Effector memory CD8-positive, alpha-beta T cell (primary cell): ENCODE measurements around the gene DDAH1.

ENCODE experiments used
- ATAC-seq: fragments of 150-1000 bp; cut with Tn5 transposase; replicated peaks from 2 replicates; pipeline ENCODE4 v1.10.0; 2021; ENCODE audit warnings: mild to moderate bottlenecking, moderate library complexity
- DNase-seq, 3 experiments: peaks; one replicate each; pipeline ENCODE4 v3.0.0; 2021
- H3K27ac Mint-ChIP-seq, 2 donors: one replicate each; pipeline ENCODE4 v1.8.0; 2022; ENCODE audit warnings: mild to moderate bottlenecking in 2 of 2, mixed read lengths in 2 of 2, moderate library complexity in 2 of 2
- H3K27me3 Mint-ChIP-seq, 2 donors: one replicate each; pipeline ENCODE4 v1.8.0; 2022; ENCODE audit warnings: mixed read lengths in 2 of 2
- H3K36me3 Mint-ChIP-seq: one replicate; pipeline ENCODE4 v1.8.0; 2022; ENCODE audit warnings: mild to moderate bottlenecking, moderate library complexity, mixed read lengths; ENCODE audit not compliant: insufficient read depth
- H3K4me1 Mint-ChIP-seq, 2 donors: one replicate each; pipeline ENCODE4 v1.8.0; 2022; ENCODE audit warnings: low read depth in 2 of 2, mixed read lengths in 2 of 2
- H3K4me3 Mint-ChIP-seq, 2 donors: one replicate each; pipeline ENCODE4 v1.8.0; 2022; ENCODE audit warnings: mild to moderate bottlenecking in 2 of 2, mixed read lengths in 2 of 2, moderate library complexity in 2 of 2
- H3K9me3 Mint-ChIP-seq, 2 donors: one replicate each; pipeline ENCODE4 v1.8.0; 2022; ENCODE audit warnings: mixed read lengths in 2 of 2

The DDAH1 gene

DNA sequence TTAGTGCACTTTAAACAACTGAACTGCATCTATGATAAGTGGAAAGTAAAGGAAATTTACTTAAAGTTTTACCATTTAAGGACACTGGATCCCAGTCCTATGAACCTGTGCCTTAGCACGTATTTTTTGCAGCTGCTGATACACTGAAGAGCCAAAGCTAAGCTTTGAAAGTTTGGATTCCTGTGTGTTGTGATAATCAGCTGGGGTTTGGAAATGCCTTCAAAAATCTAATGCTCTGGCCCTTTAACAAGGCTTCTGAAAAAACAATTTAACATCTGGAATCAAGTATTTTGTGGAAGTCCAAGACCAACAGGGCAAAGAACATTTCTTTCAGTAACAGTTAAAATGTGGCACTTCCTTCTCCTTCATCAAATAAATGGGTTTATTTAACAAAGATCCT lies 51.8 kb downstream of the DDAH1 start:
- Mint-ChIP-seq H3K36me3 (no peaks in the 10 kb centered on the region), H3K4me1 (no peaks in the 10 kb centered on the region), H3K4me3 (no peak overlapping the region), H3K27me3 (peaks cover 16 to 21% of the 10 kb centered on the region in 2 donors), H3K9me3 (no peaks in the 10 kb centered on the region), H3K27ac (no peak overlapping the region)
- DNase-seq (no peak), ATAC-seq (no peak)

DNA sequence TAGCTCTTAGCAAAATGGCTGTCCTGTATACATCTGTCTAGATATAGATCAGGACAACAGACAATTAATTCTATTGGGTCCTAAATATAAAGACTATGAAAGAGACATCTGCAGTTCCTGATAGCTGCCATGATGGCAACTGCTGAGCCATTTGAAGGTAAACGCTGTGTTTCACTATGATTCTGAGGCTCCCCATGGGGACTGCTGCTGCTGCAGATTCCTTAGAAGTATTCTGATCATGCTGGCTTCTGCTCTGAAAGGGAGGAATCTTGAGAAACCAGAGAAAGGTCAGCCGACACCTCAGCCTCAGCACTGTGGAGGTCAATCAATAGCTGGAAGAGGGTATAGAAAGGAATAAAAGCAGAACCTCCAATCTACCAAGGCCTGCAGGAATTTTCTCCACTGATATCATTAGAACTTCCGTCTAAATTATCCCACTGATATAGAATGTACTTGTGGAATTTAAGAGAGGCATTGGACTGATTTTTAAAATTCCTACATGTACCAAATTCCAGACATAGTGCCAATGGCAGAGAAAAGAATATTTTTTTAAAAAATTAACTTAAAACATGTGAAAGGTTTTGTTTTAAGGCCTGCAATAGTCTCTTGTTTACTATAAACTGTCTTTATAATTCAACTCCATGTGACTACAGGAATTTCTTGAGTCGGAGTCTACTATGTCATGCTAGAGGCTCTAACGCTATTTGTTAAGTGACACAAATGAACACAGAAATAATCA lies 53.2 kb downstream of the DDAH1 start:
- no peak for ATAC-seq
- Mint-ChIP-seq H3K4me3 (no peak overlapping the region), H3K9me3 (no peaks in the 10 kb centered on the region), H3K4me1 (no peaks in the 10 kb centered on the region), H3K36me3 (no peaks in the 10 kb centered on the region), H3K27me3 (peaks cover 11 to 19% of the 10 kb centered on the region in 2 donors), H3K27ac (no peak overlapping the region)
- no peak for DNase-seq

DNA sequence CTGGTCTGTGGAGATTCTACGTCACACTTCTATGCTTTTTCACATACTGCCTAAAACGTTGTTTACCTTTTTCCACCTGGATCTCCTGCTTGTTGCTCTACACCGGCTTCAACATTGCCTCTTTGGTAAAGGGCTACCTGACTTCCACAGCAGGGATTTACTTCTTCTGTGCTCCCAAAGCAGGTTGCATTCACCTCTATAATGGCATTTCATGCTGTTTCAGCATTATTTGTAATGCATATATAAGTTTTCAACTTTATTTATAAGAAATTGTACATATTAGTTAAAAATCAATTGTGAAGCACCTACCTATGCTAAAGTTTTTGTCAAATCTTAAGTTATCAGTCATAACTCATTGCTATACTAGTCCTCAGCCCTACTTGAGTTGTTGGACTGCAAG lies 55.4 kb downstream of the DDAH1 start:
- no peaks in the 10 kb centered on the region for H3K4me1 Mint-ChIP-seq
- H3K9me3 Mint-ChIP-seq: no peaks in the 10 kb centered on the region

DNA sequence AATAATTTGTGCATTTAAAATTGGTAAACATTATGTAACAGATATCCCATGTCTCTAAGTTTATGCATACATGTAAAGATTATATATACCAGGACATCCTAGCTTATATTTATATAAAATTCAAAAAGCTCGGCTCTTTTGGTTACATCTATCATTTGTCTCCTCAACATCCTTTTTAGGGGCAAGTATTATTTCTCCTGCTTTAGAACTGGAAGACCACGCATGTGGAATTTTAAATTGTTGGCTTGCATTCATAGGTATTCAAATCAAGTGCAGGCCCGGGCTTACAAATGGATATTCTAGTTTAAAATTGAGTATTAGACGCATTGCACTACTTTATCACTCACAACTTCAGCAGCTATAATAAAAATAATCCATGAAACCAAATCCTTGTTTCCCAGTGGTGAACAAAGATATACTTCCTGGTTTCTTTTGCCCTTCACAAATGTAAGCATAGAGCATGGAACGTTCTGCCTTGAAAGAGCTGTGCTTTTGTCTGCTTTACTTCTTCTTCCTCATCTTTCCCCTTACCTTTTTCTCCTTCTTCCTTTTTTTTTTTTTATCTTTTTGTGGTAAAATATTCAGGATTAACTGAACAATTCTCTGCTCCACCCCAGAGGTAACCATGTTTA lies 57.1 kb downstream of the DDAH1 start:
- no peaks in the 10 kb centered on the region for H3K9me3 Mint-ChIP-seq

More for the DNA sequence above, 55.4 kb downstream of the DDAH1 start:
- ATAC-seq (no peak), DNase-seq (no peak)
- no peak overlapping the region for H3K27ac Mint-ChIP-seq
- peaks cover 12 to 22% of the 10 kb centered on the region in 2 donors for H3K27me3 Mint-ChIP-seq
- H3K4me3 Mint-ChIP-seq: no peak overlapping the region
- no peaks in the 10 kb centered on the region for H3K36me3 Mint-ChIP-seq

DNA sequence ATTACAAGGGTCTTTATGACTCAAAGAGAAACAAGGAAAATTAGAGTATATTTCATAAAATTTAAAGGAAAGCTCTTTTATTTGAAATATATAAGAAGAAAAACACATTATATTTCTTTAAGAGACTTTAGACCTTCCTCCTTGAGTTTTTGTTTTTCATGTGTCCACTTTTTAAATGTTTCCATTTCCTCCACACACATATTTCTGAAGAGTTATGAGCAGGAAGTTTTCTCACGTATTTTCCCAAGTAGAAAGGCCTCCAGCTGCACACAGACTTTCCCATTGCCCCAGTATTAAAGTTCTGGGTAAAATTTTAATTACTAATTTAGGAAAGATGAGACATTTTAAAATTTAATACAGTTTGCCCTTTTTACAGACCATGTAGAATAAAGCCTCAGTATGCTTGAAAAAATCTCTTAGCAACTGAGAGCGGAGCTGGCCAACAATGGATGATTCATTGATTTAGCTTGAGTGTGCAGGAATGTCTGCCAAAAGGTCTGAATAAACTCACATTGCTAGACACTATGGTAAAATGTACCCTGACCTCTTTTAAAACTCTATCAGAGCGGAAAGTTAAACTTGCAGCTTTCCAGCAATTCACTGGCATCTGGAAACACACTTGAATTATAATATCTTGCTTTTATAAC lies 57.9 kb downstream of the DDAH1 start:
- Mint-ChIP-seq H3K4me3 (no peak overlapping the region), H3K4me1 (no peaks in the 10 kb centered on the region), H3K36me3 (no peaks in the 10 kb centered on the region), H3K27me3 (peaks cover 10 to 15% of the 10 kb centered on the region in 2 donors), H3K9me3 (no peaks in the 10 kb centered on the region), H3K27ac (no peak overlapping the region)
- DNase-seq (no peak), ATAC-seq (no peak)

More for the DNA sequence above, 57.1 kb downstream of the DDAH1 start:
- Mint-ChIP-seq H3K27me3 (peaks cover 10 to 15% of the 10 kb centered on the region in 2 donors), H3K4me3 (no peak overlapping the region), H3K27ac (no peak overlapping the region), H3K36me3 (no peaks in the 10 kb centered on the region), H3K4me1 (no peaks in the 10 kb centered on the region)
- DNase-seq: no peak
- ATAC-seq: no peak

DNA sequence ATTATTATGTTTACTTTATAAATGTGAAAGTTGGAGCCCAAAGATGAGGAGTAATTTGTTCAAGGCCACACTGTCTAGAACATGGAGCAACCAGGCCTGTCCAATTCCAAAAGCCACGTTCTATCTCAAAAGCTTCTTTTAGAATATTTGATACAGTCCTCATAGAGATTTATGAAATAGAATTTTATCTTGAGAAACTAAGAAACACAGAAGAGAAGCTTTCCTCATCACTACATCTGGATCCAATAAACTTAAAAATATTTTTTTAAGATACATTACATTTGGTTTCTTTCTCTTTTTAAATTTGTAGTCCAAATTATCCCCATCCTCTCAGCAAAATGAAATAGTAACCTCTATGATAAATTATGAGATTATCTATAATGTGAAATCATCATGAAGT lies 58.9 kb downstream of the DDAH1 start:
- Mint-ChIP-seq H3K27me3 (peaks cover 10 to 15% of the 10 kb centered on the region in 2 donors), H3K27ac (no peak overlapping the region), H3K36me3 (no peaks in the 10 kb centered on the region), H3K4me1 (no peaks in the 10 kb centered on the region), H3K4me3 (no peak overlapping the region), H3K9me3 (no peaks in the 10 kb centered on the region)
- DNase-seq (no peak), ATAC-seq (no peak)

DNA sequence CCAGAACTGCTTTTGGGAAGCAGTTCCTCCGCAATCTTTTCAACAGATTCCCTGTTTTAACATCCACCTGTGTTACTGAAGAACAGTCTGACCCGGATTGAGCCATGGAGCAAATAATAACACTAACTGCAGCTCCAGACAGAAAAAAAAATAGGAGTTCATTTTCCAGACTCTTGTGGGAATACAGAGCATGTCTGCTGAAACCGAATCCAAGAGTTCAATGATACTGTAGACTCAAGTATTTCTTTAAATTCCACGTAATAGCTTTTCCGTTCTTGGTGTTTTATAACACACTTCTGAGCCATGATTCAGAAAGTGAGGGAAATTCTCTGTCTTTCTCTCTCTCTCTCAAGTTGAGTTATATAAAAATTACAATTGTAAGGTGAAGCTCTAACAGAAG lies 60.6 kb downstream of the DDAH1 start:
- H3K36me3 Mint-ChIP-seq: no peaks in the 10 kb centered on the region
- H3K4me3 Mint-ChIP-seq: no peak overlapping the region
- no peaks in the 10 kb centered on the region for H3K4me1 Mint-ChIP-seq

DNA sequence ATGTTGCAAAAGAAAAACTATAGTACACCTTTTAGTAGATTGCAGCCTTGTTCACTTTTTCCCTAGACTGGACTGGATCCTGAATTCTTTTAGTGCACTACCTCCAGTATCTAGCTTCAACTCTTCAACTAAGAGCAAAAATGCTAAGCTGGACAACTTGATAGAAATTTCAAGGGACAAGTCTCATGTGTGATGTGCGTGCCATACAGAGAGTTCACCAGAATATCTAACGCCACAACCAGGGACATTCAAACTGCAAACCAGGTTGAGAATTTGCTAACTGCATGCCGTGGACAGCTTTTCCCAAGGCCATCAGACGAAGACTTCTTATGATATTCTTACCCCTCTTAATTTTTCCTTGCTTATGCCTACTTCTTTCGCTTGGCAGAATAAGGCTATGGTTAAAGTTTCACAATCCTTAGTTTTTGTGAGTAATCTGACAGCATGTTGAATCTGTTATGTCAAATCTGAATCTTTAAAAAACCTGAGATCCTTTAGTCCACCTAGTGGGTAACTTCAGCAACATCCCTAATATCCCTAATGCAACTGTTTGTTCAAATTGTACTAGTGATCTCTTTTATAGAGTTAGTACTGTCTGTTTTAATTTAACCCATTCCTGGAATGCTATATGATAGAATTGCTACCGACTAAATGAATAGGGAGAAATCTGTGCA lies 66.4 kb downstream of the DDAH1 start:
- ATAC-seq (no peak), DNase-seq (no peak)
- H3K4me1 Mint-ChIP-seq: no peaks in the 10 kb centered on the region
- H3K27me3 Mint-ChIP-seq: peaks cover 0 to 4% of the 10 kb centered on the region in 2 donors
- H3K36me3 Mint-ChIP-seq: peaks cover 3% of the 10 kb centered on the region
- no peaks in the 10 kb centered on the region for H3K9me3 Mint-ChIP-seq
- no peak overlapping the region for H3K27ac Mint-ChIP-seq
- no peak overlapping the region for H3K4me3 Mint-ChIP-seq

More for the DNA sequence above, 60.6 kb downstream of the DDAH1 start:
- ATAC-seq: no peak
- no peaks in the 10 kb centered on the region for H3K9me3 Mint-ChIP-seq
- H3K27me3 Mint-ChIP-seq: peaks cover 10 to 15% of the 10 kb centered on the region in 2 donors
- no peak for DNase-seq
- no peak overlapping the region for H3K27ac Mint-ChIP-seq

DNA sequence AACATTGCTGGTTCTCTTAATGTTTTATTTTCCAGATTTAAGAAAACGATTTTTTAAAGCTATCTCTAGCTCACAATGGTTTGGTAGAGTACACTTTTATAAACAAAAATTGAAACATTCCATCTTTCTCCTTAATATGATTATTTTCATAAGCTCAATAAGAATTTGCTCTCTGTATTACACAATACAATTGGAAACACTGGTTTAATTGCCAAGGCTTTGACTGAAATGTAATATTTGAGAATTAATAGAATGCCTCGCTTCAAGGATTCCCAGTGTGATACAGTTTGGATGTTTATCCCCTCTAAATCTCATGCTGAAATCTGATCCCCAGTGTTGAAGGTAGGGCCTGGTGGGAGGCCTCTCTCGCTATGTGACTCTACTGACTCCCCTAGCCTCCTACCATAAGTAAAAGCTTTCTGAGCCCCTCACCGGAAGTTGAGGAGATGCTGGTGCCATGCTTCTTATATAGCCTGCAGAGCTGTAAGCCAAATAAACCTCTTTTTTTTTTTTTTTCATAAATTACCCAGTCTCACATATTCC lies 67.4 kb downstream of the DDAH1 start:
- ATAC-seq (no peak), DNase-seq (no peak)
- H3K36me3 Mint-ChIP-seq: peaks cover 3% of the 10 kb centered on the region
- H3K4me1 Mint-ChIP-seq: no peaks in the 10 kb centered on the region
- H3K4me3 Mint-ChIP-seq: no peak overlapping the region
- no peaks in the 10 kb centered on the region for H3K9me3 Mint-ChIP-seq
- no peak overlapping the region for H3K27ac Mint-ChIP-seq
- peaks cover 0 to 10% of the 10 kb centered on the region in 2 donors for H3K27me3 Mint-ChIP-seq

DNA sequence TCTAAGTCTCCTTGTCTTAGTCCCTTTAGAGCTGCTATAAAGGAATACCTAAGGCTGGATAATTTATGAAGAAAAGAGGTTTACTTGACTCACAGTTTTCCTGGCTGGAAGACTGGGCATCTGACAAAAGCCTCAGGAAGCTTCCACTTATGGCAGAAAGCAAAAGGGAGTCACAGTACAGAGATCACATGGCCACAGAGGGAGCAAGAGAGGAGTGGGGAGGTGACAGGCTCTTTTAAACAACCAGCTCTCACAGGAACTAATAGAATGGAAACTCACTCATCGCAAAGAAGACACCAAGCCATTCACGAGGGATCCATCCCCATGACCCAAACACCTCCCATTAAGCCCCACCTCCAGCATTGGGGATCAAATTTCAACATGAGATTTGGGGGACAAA lies 68.8 kb downstream of the DDAH1 start:
- H3K27me3 Mint-ChIP-seq: peaks cover 0 to 10% of the 10 kb centered on the region in 2 donors
- no peaks in the 10 kb centered on the region for H3K4me1 Mint-ChIP-seq
- no peak overlapping the region for H3K4me3 Mint-ChIP-seq
- H3K9me3 Mint-ChIP-seq: no peaks in the 10 kb centered on the region
- no peak for DNase-seq
- H3K36me3 Mint-ChIP-seq: peaks cover 3% of the 10 kb centered on the region
- H3K27ac Mint-ChIP-seq: no peak overlapping the region
- ATAC-seq: no peak

DNA sequence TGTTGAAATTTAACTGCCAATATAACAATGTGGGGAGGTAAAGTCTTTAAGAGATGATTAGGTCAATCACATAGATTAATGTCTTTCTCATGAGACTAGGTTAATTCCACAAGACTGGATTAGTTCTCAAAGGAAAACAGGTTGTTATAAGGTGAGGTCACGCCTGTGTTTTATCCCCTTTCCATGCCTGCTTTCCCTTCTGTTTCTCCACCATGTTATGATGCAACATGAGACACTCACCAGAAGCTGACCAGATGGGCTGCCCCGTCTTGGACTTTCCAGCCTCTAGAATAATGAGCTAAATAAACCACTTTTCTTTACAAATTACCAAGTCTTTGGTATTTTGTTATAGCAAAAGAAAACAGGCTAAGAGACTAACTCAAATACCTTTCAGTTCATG lies 70.8 kb downstream of the DDAH1 start:
- H3K36me3 Mint-ChIP-seq: peaks cover 3% of the 10 kb centered on the region
- DNase-seq (no peak), ATAC-seq (no peak)
- H3K4me1 Mint-ChIP-seq: no peaks in the 10 kb centered on the region
- peaks cover 15 to 22% of the 10 kb centered on the region in 2 donors for H3K27me3 Mint-ChIP-seq
- H3K9me3 Mint-ChIP-seq: no peaks in the 10 kb centered on the region
- no peak overlapping the region for H3K27ac Mint-ChIP-seq
- no peak overlapping the region for H3K4me3 Mint-ChIP-seq

DNA sequence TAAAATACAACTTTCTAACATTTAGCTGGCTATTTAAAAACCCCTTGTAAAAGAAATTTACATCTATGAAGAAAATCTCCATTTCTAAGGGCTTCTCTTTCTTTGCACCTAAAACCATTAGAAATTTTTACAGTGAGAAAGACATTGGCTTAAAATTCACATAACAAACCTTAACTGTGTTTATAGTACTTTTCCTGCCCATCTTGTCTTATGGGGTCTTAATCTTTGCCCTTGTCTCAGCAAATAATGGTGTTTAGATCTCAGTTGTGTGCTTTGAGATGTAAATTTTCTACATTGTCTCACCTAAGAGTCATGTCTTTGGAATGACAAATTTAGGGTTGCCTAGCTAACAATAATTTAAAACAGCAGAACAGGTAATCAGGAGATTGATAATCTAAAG lies 71.5 kb downstream of the DDAH1 start:
- H3K4me3 Mint-ChIP-seq: no peak overlapping the region
- H3K27ac Mint-ChIP-seq: no peak overlapping the region
- H3K27me3 Mint-ChIP-seq: peaks cover 17 to 22% of the 10 kb centered on the region in 2 donors
- no peak for ATAC-seq
- H3K36me3 Mint-ChIP-seq: peaks cover 3% of the 10 kb centered on the region
- no peak for DNase-seq
- no peaks in the 10 kb centered on the region for H3K4me1 Mint-ChIP-seq
- no peaks in the 10 kb centered on the region for H3K9me3 Mint-ChIP-seq

DNA sequence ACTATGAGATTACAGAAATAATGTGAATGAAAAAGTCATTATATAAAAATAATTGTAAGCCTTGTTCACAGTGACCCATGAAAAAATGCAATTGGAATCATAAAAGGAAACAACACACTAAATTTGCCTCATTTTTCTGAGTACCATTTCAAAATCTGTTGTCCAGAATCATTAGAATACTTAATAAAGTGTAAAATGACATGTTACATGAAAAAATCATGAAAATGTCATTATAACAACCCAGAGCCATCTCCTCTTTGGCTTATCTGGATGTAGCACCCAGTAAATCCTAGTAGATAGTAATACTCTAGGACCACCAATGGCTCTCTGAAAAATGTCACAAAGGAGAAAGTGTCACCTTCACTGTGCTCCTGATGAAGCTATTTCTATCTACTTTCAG lies 76.5 kb downstream of the DDAH1 start:
- H3K4me3 Mint-ChIP-seq: no peak overlapping the region
- no peaks in the 10 kb centered on the region for H3K4me1 Mint-ChIP-seq

More for the DNA sequence above, 76.5 kb downstream of the DDAH1 start:
- Mint-ChIP-seq H3K27me3 (peaks cover 40 to 55% of the 10 kb centered on the region in 2 donors), H3K36me3 (no peaks in the 10 kb centered on the region), H3K27ac (no peak overlapping the region), H3K9me3 (peaks cover 0 to 7% of the 10 kb centered on the region in 2 donors)
- ATAC-seq: no peak
- DNase-seq: no peak
